Type B pancreatic cell (in vitro differentiated cells): ENCODE results near the gene DPP6. TPM values are rescaled to one million over a fixed set of nuclear protein-coding genes. Genes with fewer than 3 reads are reported as not detected.

Experiments
- DNase-seq: peaks from one replicate; pipeline ENCODE4 v3.0.0; 2021; ENCODE audit warnings: mixed read lengths; ENCODE audit not compliant: unreplicated experiment; ENCODE audit errors: extremely low spot score
- H3K27ac Mint-ChIP-seq: 2 replicates; pipeline ENCODE4 v1.8.0; 2021; ENCODE audit warnings: mild to moderate bottlenecking, mixed read lengths
- H3K27me3 Mint-ChIP-seq: 2 replicates; pipeline ENCODE4 v1.8.0; 2021; ENCODE audit warnings: mixed read lengths
- H3K36me3 Mint-ChIP-seq: 2 replicates; pipeline ENCODE4 v1.8.0; 2021; ENCODE audit warnings: mixed read lengths
- H3K4me1 Mint-ChIP-seq: one replicate; pipeline ENCODE4 v1.8.0; 2021; ENCODE audit warnings: mixed read lengths; ENCODE audit not compliant: unreplicated experiment
- H3K4me3 Mint-ChIP-seq: 2 replicates; pipeline ENCODE4 v1.8.0; 2021; ENCODE audit warnings: mild to moderate bottlenecking, mixed read lengths
- H3K9me3 Mint-ChIP-seq: 2 replicates; pipeline ENCODE4 v1.8.0; 2021; ENCODE audit warnings: mixed read lengths
- CTCF ChIP-seq: fragments of 200-600 bp; sonication (generic); conservative IDR thresholded peaks from 2 replicates; pipeline ENCODE4 v1.5.0; 2021; ENCODE audit warnings: antibody characterized with exemption, mild to moderate bottlenecking
- total RNA-seq: library from RNA; stranded (reverse); gene quantifications from 2 replicates; pipeline ENCODE4 v1.2.1, GENCODE V29; 2021; ENCODE audit warnings: low replicate concordance

Gene DPP6
- total RNA-seq, 1 donor from 2014 or later = 4.1 TPM

- no peak for TF ChIP-seq CTCF
- Mint-ChIP-seq H3K9me3 (no peaks in the 10 kb centered on the region), H3K27me3 (peaks cover 52% of the 10 kb centered on the region), H3K4me1 (no peaks in the 10 kb centered on the region), H3K36me3 (no peaks in the 10 kb centered on the region), H3K27ac (no peak overlapping the region), H3K4me3 (no peak overlapping the region)
- no peak for DNase-seq
Measured at GRCh38 chr7:154186811-154187210, 134.6 kb downstream of the DPP6 start.

GRCh38 chr7:154188330-154188729, 136.1 kb downstream of the DPP6 start:
- DNase-seq = no peak
- Mint-ChIP-seq H3K4me3 (no peak overlapping the region), H3K9me3 (no peaks in the 10 kb centered on the region), H3K36me3 (no peaks in the 10 kb centered on the region), H3K27me3 (peaks cover 37% of the 10 kb centered on the region), H3K4me1 (no peaks in the 10 kb centered on the region), H3K27ac (no peak overlapping the region)
- TF ChIP-seq CTCF = no peak

GRCh38 chr7:154195266-154195665, 143.1 kb downstream of the DPP6 start:
- H3K4me3 Mint-ChIP-seq = no peak overlapping the region
- no peaks in the 10 kb centered on the region for H3K4me1 Mint-ChIP-seq
- no peak overlapping the region for H3K27ac Mint-ChIP-seq
- no peaks in the 10 kb centered on the region for H3K27me3 Mint-ChIP-seq
- DNase-seq = no peak
- H3K36me3 Mint-ChIP-seq = no peaks in the 10 kb centered on the region
- no peaks in the 10 kb centered on the region for H3K9me3 Mint-ChIP-seq
- no peak for TF ChIP-seq CTCF

GRCh38 chr7:154198481-154198880, 146.3 kb downstream of the DPP6 start:
- no peak for DNase-seq
- Mint-ChIP-seq H3K36me3 (no peaks in the 10 kb centered on the region), H3K27me3 (no peaks in the 10 kb centered on the region), H3K4me3 (no peak overlapping the region), H3K4me1 (no peaks in the 10 kb centered on the region), H3K27ac (no peak overlapping the region), H3K9me3 (no peaks in the 10 kb centered on the region)
- no peak for TF ChIP-seq CTCF

GRCh38 chr7:154200241-154200640, 148.0 kb downstream of the DPP6 start:
- Mint-ChIP-seq H3K9me3 (no peaks in the 10 kb centered on the region), H3K36me3 (no peaks in the 10 kb centered on the region), H3K4me1 (no peaks in the 10 kb centered on the region), H3K27ac (no peak overlapping the region), H3K4me3 (no peak overlapping the region), H3K27me3 (no peaks in the 10 kb centered on the region)
- TF ChIP-seq CTCF = no peak
- DNase-seq = no peak

GRCh38 chr7:154202002-154202401, 149.8 kb downstream of the DPP6 start:
- Mint-ChIP-seq H3K9me3 (no peaks in the 10 kb centered on the region), H3K27ac (no peak overlapping the region), H3K4me3 (no peak overlapping the region), H3K36me3 (no peaks in the 10 kb centered on the region), H3K4me1 (no peaks in the 10 kb centered on the region), H3K27me3 (no peaks in the 10 kb centered on the region)
- no peak for TF ChIP-seq CTCF
- no peak for DNase-seq
